CD14-positive monocyte (primary cell): ENCODE data around the gene ARHGAP33. TPM values are rescaled to one million over a fixed set of nuclear protein-coding genes. Genes with fewer than 3 reads are reported as not detected.
A peak's percentile ranks its signal among the peaks of the same experiment; 100 is the strongest.

Source experiments
- DNase-seq, 3 donors: peaks; one replicate each; pipeline ENCODE4 v3.0.0-alpha.2; 2011 to 2022
- H2AFZ ChIP-seq: 2 replicates; pipeline ENCODE4 v1.6.0; 2012; ENCODE audit warnings: mild to moderate bottlenecking, low read depth, low read length, inconsistent platforms; ENCODE audit not compliant: insufficient read depth, poor library complexity, severe bottlenecking
- H3K27ac ChIP-seq, 2 donors: 1 replicate in 1 of 2; 2 replicates in 1 of 2; pipeline ENCODE4 v1.5.1; 2012 to 2013; ENCODE audit warnings: low read length in 2 of 2, control low read depth in 1 of 2, inconsistent platforms in 1 of 2, low read depth in 1 of 2, mild to moderate bottlenecking in 1 of 2
- H3K27me3 ChIP-seq, 2 donors: one replicate each; pipeline versions ENCODE4 v1.6.0 to v1.6.1; 2011 to 2013; ENCODE audit warnings: low read length in 2 of 2; ENCODE audit not compliant: control insufficient read depth in 2 of 2, insufficient read depth in 2 of 2
- H3K36me3 ChIP-seq, 2 donors: replicated peaks in 1 of 2; 1 replicate in 1 of 2; 2 replicates in 1 of 2; pipeline versions ENCODE4 v1.5.1 to v1.6.1; 2012 to 2013; ENCODE audit warnings: low read length in 2 of 2, control low read depth in 1 of 2, inconsistent platforms in 1 of 2, mild to moderate bottlenecking in 1 of 2; ENCODE audit not compliant: insufficient read depth in 2 of 2, control insufficient read depth in 1 of 2
- H3K4me1 ChIP-seq, 2 donors: 1 replicate in 1 of 2; 2 replicates in 1 of 2; pipeline versions ENCODE4 v1.5.1 to v1.6.1; 2012 to 2013; ENCODE audit warnings: low read length in 2 of 2, control low read depth in 1 of 2, inconsistent platforms in 1 of 2, mild to moderate bottlenecking in 1 of 2, moderate library complexity in 1 of 2; ENCODE audit not compliant: insufficient read depth in 2 of 2, control insufficient read depth in 1 of 2
- H3K4me2 ChIP-seq: replicated peaks from 2 replicates; pipeline ENCODE3; 2012; ENCODE audit warnings: low read length, moderate library complexity, mild to moderate bottlenecking; ENCODE audit not compliant: poor library complexity, severe bottlenecking; ENCODE audit errors: extremely low read depth
- H3K4me3 ChIP-seq, 3 experiments: fragments of 200-600 bp in 1 of 3; sonication (generic) in 1 of 3; replicated peaks in 1 of 3; 1 replicate in 2 of 3; 2 replicates in 1 of 3; pipeline ENCODE4 v1.5.1; 2011 to 2013; ENCODE audit warnings: low read length in 3 of 3, mild to moderate bottlenecking in 3 of 3, control low read depth in 2 of 3, low read depth in 2 of 3, inconsistent platforms in 1 of 3, moderate library complexity in 1 of 3
- H3K79me2 ChIP-seq: 2 replicates; pipeline ENCODE4 v1.6.0; 2012; ENCODE audit warnings: mild to moderate bottlenecking, control low read depth, inconsistent platforms, low read length, moderate library complexity; ENCODE audit not compliant: insufficient read depth
- H3K9ac ChIP-seq: 2 replicates; pipeline ENCODE4 v1.6.0; 2017; ENCODE audit warnings: low read length, mild to moderate bottlenecking; ENCODE audit not compliant: insufficient read depth, poor library complexity, severe bottlenecking
- H3K9me3 ChIP-seq, 2 donors: replicated peaks in 1 of 2; 1 replicate in 1 of 2; 2 replicates in 1 of 2; pipeline versions ENCODE4 v1.5.1 to v1.6.1; 2012 to 2013; ENCODE audit warnings: low read length in 2 of 2, control low read depth in 1 of 2; ENCODE audit not compliant: control insufficient read depth in 1 of 2, insufficient read depth in 1 of 2
- H4K20me1 ChIP-seq: 2 replicates; pipeline ENCODE4 v1.6.0; 2012; ENCODE audit warnings: mild to moderate bottlenecking, low read length, control low read depth, moderate library complexity; ENCODE audit not compliant: insufficient read depth
- H3K27ac Mint-ChIP-seq, 7 donors: one replicate each; pipeline ENCODE4 v1.8.0; 2020; ENCODE audit warnings: mild to moderate bottlenecking in 7 of 7, mixed read lengths in 7 of 7, moderate library complexity in 6 of 7, inconsistent platforms in 2 of 7
- H3K27me3 Mint-ChIP-seq, 3 donors: one replicate each; pipeline ENCODE4 v1.8.0; 2021 to 2022; ENCODE audit warnings: low read depth in 3 of 3, mild to moderate bottlenecking in 3 of 3, mixed read lengths in 3 of 3, moderate library complexity in 3 of 3, inconsistent platforms in 1 of 3
- H3K36me3 Mint-ChIP-seq, 2 donors: one replicate each; pipeline ENCODE4 v1.8.0; 2020; ENCODE audit warnings: mixed read lengths in 2 of 2, inconsistent platforms in 1 of 2, mild to moderate bottlenecking in 1 of 2
- H3K4me1 Mint-ChIP-seq: one replicate; pipeline ENCODE4 v1.8.0; 2020; ENCODE audit warnings: mild to moderate bottlenecking, mixed read lengths
- H3K4me3 Mint-ChIP-seq, 2 donors: one replicate each; pipeline ENCODE4 v1.8.0; 2020; ENCODE audit warnings: mild to moderate bottlenecking in 2 of 2, mixed read lengths in 2 of 2, moderate library complexity in 1 of 2
- H3K9me3 Mint-ChIP-seq, 7 donors: one replicate each; pipeline ENCODE4 v1.8.0; 2020 to 2022; ENCODE audit warnings: mixed read lengths in 7 of 7, mild to moderate bottlenecking in 6 of 7, moderate library complexity in 6 of 7, inconsistent platforms in 2 of 7
- CTCF ChIP-seq: fragments of 200-600 bp; IDR thresholded peaks from one replicate; pipeline ENCODE4 v1.8.0; 2022; ENCODE audit warnings: antibody characterized with exemption, mild to moderate bottlenecking
- WGBS: methylation state at CpG from one replicate; pipeline ENCODE4 v1.1.5; 2013; ENCODE audit warnings: missing lambda C conversion rate; ENCODE audit not compliant: insufficient coverage; 5-methylcytosine and 5-hydroxymethylcytosine counted together
- intact Hi-C, 2 donors: fragments of 100-400 bp; cut with micrococcal nuclease; formaldehyde crosslinking; loops; one replicate each; pipeline versions ENCODE4 v1.15.0 to v1.15.1; 2023
- polyA plus RNA-seq, 3 donors: library from polyadenylated mRNA; depleted of rRNA in 1 of 3; unstranded in 2 of 3; stranded (reverse) in 1 of 3; fragments of 300-500 nt in 2 of 3; fragments of >200 nt in 1 of 3; fragmentation: Illumina TruSeq in 2 of 3; gene quantifications; 1 replicate in 2 of 3; 2 replicates in 1 of 3; pipeline ENCODE4 v1.2.3, GENCODE V29; 2012 to 2021

The ARHGAP33 gene
- polyA plus RNA-seq, 3 donors, result 8.6 TPM; not detected in 2

- Histone ChIP-seq H3K36me3 (peaks cover 87 to 100% of the 10 kb centered on the region in 2 donors), H2AFZ (no peak overlapping the region), H3K4me3 (no peak overlapping the region), H3K4me2 (no peak overlapping the region), H3K27me3 (no peaks in the 10 kb centered on the region), H3K27ac (no peak overlapping the region), H3K4me1 (no peaks in the 10 kb centered on the region), H4K20me1 (peaks cover 71% of the 10 kb centered on the region), H3K9ac (no peak overlapping the region), H3K79me2 (no peaks in the 10 kb centered on the region), H3K9me3 (no peaks in the 10 kb centered on the region)
- H3K9me3 Mint-ChIP-seq, result no peaks in the 10 kb centered on the region
- no peak for DNase-seq
- H3K27ac Mint-ChIP-seq, result no peak overlapping the region
- intact Hi-C loops, result no loop called here
- H3K36me3 Mint-ChIP-seq, result peaks cover 80 to 97% of the 10 kb centered on the region in 2 donors
- 97% methylated on average over 14 of the region's 21 CpGs for WGBS
- no peak for TF ChIP-seq CTCF
- peaks cover 0 to 3% (median 0%) of the 10 kb centered on the region in 3 donors for H3K27me3 Mint-ChIP-seq
- no peak overlapping the region for H3K4me3 Mint-ChIP-seq
- no peaks in the 10 kb centered on the region for H3K4me1 Mint-ChIP-seq
Observed at GRCh38 chr19:35731779-35732405, 43.5 kb upstream of the ARHGAP33 start.

- Histone ChIP-seq H3K27me3 (no peaks in the 10 kb centered on the region), H4K20me1 (peaks cover 74% of the 10 kb centered on the region), H3K27ac (no peak overlapping the region), H3K4me2 (no peak overlapping the region), H3K4me1 (no peaks in the 10 kb centered on the region), H3K9ac (no peak overlapping the region), H3K36me3 (peaks cover 86 to 100% of the 10 kb centered on the region in 2 donors), H3K4me3 (no peak overlapping the region), H3K9me3 (no peaks in the 10 kb centered on the region), H3K79me2 (no peaks in the 10 kb centered on the region), H2AFZ (no peak overlapping the region)
- no peak overlapping the region for H3K4me3 Mint-ChIP-seq
- intact Hi-C loops, result no loop called here
- H3K27ac Mint-ChIP-seq, result peak overlapping the region in 1 of 7 donors; percentile 14
- H3K27me3 Mint-ChIP-seq, result peaks cover 0 to 3% (median 0%) of the 10 kb centered on the region in 3 donors
- TF ChIP-seq CTCF, result no peak
- no peak for DNase-seq
- peaks cover 78 to 97% of the 10 kb centered on the region in 2 donors for H3K36me3 Mint-ChIP-seq
- no peaks in the 10 kb centered on the region for H3K4me1 Mint-ChIP-seq
- no peaks in the 10 kb centered on the region for H3K9me3 Mint-ChIP-seq
- 97% methylated on average over 21 of the region's 25 CpGs for WGBS
Observed at GRCh38 chr19:35732540-35733179, 42.7 kb upstream of the ARHGAP33 start.
